ENCODE results near the gene TRIM34.
"Not testable (repeated sequence)": the region's sequence is repeated elsewhere in the genome, so short reads cannot be mapped to it uniquely, and the experiment has no call there.

Gene TRIM34

GRCh38 chr11:5658318-5658717, 33.5 kb downstream of the TRIM34 start:
- H3K4me1 ChIP-seq (ENCODE audit: control insufficient read depth, insufficient read depth, low read length, unreplicated experiment) = no peaks in the 10 kb centered on the region
- no peak overlapping the region for H3K27ac ChIP-seq (ENCODE audit: low read depth, low read length)
- no peak overlapping the region for H3K4me3 ChIP-seq (ENCODE audit: low read depth, low read length)
- H3K36me3 ChIP-seq (ENCODE audit: insufficient read depth, low read length) = 0 out of 2 replicates have a peak, but pooled peaks cover 3% of the 10 kb centered on the region
- no peak overlapping the region for H2AFZ ChIP-seq (ENCODE audit: low read length, unreplicated experiment)
- H3K79me2 ChIP-seq (ENCODE audit: control insufficient read depth, insufficient read depth, low read length, unreplicated experiment) = no peaks in the 10 kb centered on the region
- no peaks in the 10 kb centered on the region for H3K27me3 ChIP-seq (ENCODE audit: insufficient read depth, low read length)

DNA sequence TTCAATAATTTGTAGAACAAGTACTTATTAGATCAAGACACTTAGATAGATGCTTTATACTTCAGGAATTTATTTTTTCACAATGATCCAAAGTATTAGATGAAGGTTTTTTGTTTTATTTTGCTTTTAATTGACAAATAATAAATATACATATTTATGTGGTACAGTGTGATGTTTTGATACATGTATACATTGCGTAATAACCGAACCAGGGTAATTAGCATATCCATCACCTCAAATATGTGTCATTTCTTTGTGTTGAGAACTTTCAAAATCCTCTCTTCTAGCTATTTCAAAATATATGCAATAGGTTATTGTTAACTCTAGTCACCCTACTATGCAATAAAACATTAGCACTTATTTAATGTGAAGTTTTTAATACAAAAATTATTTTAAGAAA, 38.7 kb downstream of the TRIM34 start:
- Histone ChIP-seq H3K27me3 (ENCODE audit: insufficient read depth, low read length) (no peaks in the 10 kb centered on the region), H2AFZ (ENCODE audit: low read length, unreplicated experiment) (no peak overlapping the region), H3K4me3 (ENCODE audit: low read depth, low read length) (no peak overlapping the region), H3K27ac (ENCODE audit: low read depth, low read length) (no peak overlapping the region), H3K4me1 (ENCODE audit: control insufficient read depth, insufficient read depth, low read length, unreplicated experiment) (no peaks in the 10 kb centered on the region), H3K79me2 (ENCODE audit: control insufficient read depth, insufficient read depth, low read length, unreplicated experiment) (no peaks in the 10 kb centered on the region), H3K36me3 (ENCODE audit: insufficient read depth, low read length) (peaks cover 26% of the 10 kb centered on the region)

DNA sequence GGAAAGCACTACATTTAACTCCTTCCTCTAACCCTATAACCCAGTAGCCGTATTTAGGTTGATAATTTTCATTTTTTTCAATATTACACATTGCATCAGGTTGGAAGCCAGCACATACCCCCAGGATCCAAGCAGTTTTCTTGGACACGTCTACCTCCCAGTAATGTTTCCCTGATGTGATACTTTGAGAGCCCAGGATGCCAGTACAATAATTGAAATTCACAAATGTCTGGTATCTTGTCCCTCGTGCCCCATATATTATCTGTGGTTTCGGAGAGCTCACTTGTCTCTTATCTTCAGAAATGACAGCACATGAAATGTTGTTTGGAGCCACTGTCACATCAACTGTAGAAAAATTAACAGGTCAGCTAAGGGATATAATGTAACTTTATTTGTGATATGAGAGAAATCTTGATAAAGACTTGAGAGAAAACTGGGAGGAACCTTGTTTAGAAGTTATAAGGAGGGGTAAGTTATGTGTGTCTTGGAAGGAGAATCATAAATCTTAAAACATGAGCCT, 40.3 kb downstream of the TRIM34 start:
- no peak overlapping the region for H3K4me3 ChIP-seq (ENCODE audit: low read depth, low read length)
- peaks cover 26% of the 10 kb centered on the region for H3K36me3 ChIP-seq (ENCODE audit: insufficient read depth, low read length)
- H3K27me3 ChIP-seq (ENCODE audit: insufficient read depth, low read length) = no peaks in the 10 kb centered on the region
- H3K79me2 ChIP-seq (ENCODE audit: control insufficient read depth, insufficient read depth, low read length, unreplicated experiment) = no peaks in the 10 kb centered on the region
- no peak overlapping the region for H3K27ac ChIP-seq (ENCODE audit: low read depth, low read length)
- no peaks in the 10 kb centered on the region for H3K4me1 ChIP-seq (ENCODE audit: control insufficient read depth, insufficient read depth, low read length, unreplicated experiment)
- no peak overlapping the region for H2AFZ ChIP-seq (ENCODE audit: low read length, unreplicated experiment)

DNA sequence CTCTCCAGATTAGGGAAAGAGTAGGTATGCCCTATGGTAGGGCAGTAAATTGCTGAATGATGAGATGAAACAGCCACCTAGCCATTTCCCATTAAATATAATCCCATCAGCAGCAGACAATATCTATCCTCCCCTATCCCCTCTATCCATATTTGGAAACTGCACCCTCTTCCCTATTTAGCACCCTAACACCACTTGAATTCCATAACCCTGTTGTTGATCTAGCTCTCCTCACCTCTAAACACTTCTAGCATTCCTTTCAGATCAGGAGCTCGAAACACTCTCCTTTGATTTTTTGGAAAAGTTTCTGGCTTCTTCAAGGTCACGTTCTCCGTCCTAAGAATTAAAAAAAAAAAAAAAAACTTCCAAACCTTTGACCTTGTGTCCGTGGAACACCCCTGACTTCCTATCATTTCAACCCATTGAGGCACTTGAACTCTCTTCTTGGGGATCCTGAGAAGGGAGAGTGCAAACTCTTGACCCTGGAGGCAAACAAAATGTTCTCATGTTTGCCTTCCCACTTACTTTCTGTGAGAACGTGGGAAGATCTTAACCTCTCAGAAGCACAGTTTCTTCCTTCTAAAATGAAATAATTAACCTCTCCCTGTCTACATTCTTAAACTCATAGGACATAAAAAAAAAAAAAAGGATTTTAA, 41.1 kb downstream of the TRIM34 start:
- Histone ChIP-seq H3K4me3 (ENCODE audit: low read depth, low read length) (no peak overlapping the region), H3K27me3 (ENCODE audit: insufficient read depth, low read length) (no peaks in the 10 kb centered on the region), H2AFZ (ENCODE audit: low read length, unreplicated experiment) (no peak overlapping the region), H3K27ac (ENCODE audit: low read depth, low read length) (no peak overlapping the region), H3K36me3 (ENCODE audit: insufficient read depth, low read length) (peaks cover 26% of the 10 kb centered on the region), H3K79me2 (ENCODE audit: control insufficient read depth, insufficient read depth, low read length, unreplicated experiment) (peaks cover 5% of the 10 kb centered on the region), H3K4me1 (ENCODE audit: control insufficient read depth, insufficient read depth, low read length, unreplicated experiment) (no peaks in the 10 kb centered on the region)

GRCh38 chr11:5666402-5666793, 41.6 kb downstream of the TRIM34 start:
- Histone ChIP-seq H3K36me3 (ENCODE audit: insufficient read depth, low read length) (peaks cover 26% of the 10 kb centered on the region), H3K4me3 (ENCODE audit: low read depth, low read length) (no peak overlapping the region), H3K27ac (ENCODE audit: low read depth, low read length) (no peak overlapping the region), H3K27me3 (ENCODE audit: insufficient read depth, low read length) (no peaks in the 10 kb centered on the region), H3K4me1 (ENCODE audit: control insufficient read depth, insufficient read depth, low read length, unreplicated experiment) (no peaks in the 10 kb centered on the region), H2AFZ (ENCODE audit: low read length, unreplicated experiment) (no peak overlapping the region), H3K79me2 (ENCODE audit: control insufficient read depth, insufficient read depth, low read length, unreplicated experiment) (peaks cover 5% of the 10 kb centered on the region)

DNA sequence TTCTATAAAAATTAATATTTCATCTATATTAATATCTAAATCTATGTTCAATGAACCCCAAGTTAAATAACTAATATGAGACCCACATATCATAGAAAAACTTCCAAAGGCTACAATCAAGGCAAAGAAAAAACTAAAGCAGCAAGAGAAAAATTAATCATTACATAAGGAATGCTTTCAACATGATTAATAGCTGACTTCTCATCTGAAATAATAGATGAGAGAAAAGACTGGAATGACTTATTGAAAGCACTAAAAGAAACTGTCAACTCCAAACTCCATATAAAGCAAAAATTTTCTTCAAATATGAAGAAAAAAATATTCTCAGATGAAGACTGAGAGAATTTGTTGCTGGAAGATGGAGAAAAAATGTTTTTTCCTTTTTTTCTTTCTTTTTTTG, 47.0 kb downstream of the TRIM34 start:
- Histone ChIP-seq H3K4me3 (ENCODE audit: low read depth, low read length) (no peak overlapping the region), H3K79me2 (ENCODE audit: control insufficient read depth, insufficient read depth, low read length, unreplicated experiment) (peaks cover 15% of the 10 kb centered on the region), H2AFZ (ENCODE audit: low read length, unreplicated experiment) (no peak overlapping the region), H3K27ac (ENCODE audit: low read depth, low read length) (no peak overlapping the region), H3K36me3 (ENCODE audit: insufficient read depth, low read length) (peaks cover 6% of the 10 kb centered on the region), H3K27me3 (ENCODE audit: insufficient read depth, low read length) (no peaks in the 10 kb centered on the region), H3K4me1 (ENCODE audit: control insufficient read depth, insufficient read depth, low read length, unreplicated experiment) (peaks cover 6% of the 10 kb centered on the region)

DNA sequence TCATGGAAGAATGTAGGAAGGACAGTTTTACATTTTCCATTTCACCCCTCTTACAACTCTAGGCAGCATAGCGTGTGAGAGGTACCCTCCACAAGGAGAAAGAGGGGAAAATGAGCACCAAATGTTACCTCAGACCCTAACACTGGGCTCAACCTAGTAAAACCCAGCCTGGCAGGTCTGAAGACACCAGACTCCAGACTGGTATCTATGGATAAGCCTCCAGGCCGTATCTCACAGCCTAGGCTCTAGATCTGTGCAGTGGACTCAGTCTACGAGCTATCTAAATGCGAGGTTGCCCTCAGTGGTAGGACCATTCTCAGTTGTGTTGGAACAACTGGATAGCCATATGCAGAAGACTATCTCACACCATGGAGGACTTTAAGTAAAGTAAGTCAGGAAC, 49.6 kb downstream of the TRIM34 start:
- Histone ChIP-seq H3K27me3 (ENCODE audit: insufficient read depth, low read length) (no peaks in the 10 kb centered on the region), H3K4me3 (ENCODE audit: low read depth, low read length) (no peak overlapping the region), H2AFZ (ENCODE audit: low read length, unreplicated experiment) (no peak overlapping the region), H3K79me2 (ENCODE audit: control insufficient read depth, insufficient read depth, low read length, unreplicated experiment) (peaks cover 15% of the 10 kb centered on the region), H3K36me3 (ENCODE audit: insufficient read depth, low read length) (peaks cover 20% of the 10 kb centered on the region), H3K27ac (ENCODE audit: low read depth, low read length) (no peak overlapping the region), H3K4me1 (ENCODE audit: control insufficient read depth, insufficient read depth, low read length, unreplicated experiment) (peaks cover 6% of the 10 kb centered on the region)

DNA sequence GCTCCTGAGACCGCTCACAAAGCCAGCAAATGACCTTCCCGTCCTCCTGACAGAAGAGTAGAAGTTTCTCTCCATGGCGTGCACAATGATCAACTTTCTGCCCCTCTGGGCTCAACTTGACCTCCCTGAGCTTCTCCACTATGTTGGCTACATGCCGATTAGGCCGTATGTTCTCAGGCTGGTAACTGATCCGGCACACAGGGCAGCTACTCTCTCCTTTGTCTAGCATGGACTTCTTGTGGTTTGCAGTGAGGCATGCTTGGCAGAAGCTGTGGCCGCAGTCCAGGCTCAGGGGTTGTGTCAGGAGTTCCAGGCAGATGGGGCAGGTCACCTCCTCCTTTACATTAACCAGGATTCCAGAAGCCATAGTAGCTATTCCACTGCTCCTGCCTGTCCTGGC, 55.0 kb downstream of the TRIM34 start:
- Histone ChIP-seq H3K4me1 (ENCODE audit: control insufficient read depth, insufficient read depth, low read length, unreplicated experiment) (no peaks in the 10 kb centered on the region), H3K79me2 (ENCODE audit: control insufficient read depth, insufficient read depth, low read length, unreplicated experiment) (peaks cover 34% of the 10 kb centered on the region), H3K4me3 (ENCODE audit: low read depth, low read length) (no peak overlapping the region), H3K27ac (ENCODE audit: low read depth, low read length) (no peak overlapping the region), H2AFZ (ENCODE audit: low read length, unreplicated experiment) (no peak overlapping the region), H3K36me3 (ENCODE audit: insufficient read depth, low read length) (peaks cover 32% of the 10 kb centered on the region), H3K27me3 (ENCODE audit: insufficient read depth, low read length) (no peaks in the 10 kb centered on the region)

GRCh38 chr11:5682890-5683441, 58.2 kb downstream of the TRIM34 start:
- not testable (repeated sequence) for H3K4me3 ChIP-seq (ENCODE audit: low read depth, low read length); H3K4me1 ChIP-seq (ENCODE audit: control insufficient read depth, insufficient read depth, low read length, unreplicated experiment); H3K27me3 ChIP-seq (ENCODE audit: insufficient read depth, low read length); H2AFZ ChIP-seq (ENCODE audit: low read length, unreplicated experiment); H3K27ac ChIP-seq (ENCODE audit: low read depth, low read length)
- Histone ChIP-seq H3K36me3 (ENCODE audit: insufficient read depth, low read length) (peaks cover 26% of the 10 kb centered on the region), H3K79me2 (ENCODE audit: control insufficient read depth, insufficient read depth, low read length, unreplicated experiment) (peaks cover 34% of the 10 kb centered on the region)

- H3K4me3 ChIP-seq (ENCODE audit: low read depth, low read length) = peak overlapping the region; percentile 79
- not testable (repeated sequence) for H2AFZ ChIP-seq (ENCODE audit: low read length, unreplicated experiment); H3K27me3 ChIP-seq (ENCODE audit: insufficient read depth, low read length); H3K4me1 ChIP-seq (ENCODE audit: control insufficient read depth, insufficient read depth, low read length, unreplicated experiment)
- peak overlapping the region; percentile 95; the same call in 1 of the 2 replicates for H3K27ac ChIP-seq (ENCODE audit: low read depth, low read length)
- H3K36me3 ChIP-seq (ENCODE audit: insufficient read depth, low read length) = peaks cover 20% of the 10 kb centered on the region
- H3K79me2 ChIP-seq (ENCODE audit: control insufficient read depth, insufficient read depth, low read length, unreplicated experiment) = peaks cover 34% of the 10 kb centered on the region
These were observed 58.8 kb downstream of the TRIM34 start for GRCh38 chr11:5683620-5684019.

DNA sequence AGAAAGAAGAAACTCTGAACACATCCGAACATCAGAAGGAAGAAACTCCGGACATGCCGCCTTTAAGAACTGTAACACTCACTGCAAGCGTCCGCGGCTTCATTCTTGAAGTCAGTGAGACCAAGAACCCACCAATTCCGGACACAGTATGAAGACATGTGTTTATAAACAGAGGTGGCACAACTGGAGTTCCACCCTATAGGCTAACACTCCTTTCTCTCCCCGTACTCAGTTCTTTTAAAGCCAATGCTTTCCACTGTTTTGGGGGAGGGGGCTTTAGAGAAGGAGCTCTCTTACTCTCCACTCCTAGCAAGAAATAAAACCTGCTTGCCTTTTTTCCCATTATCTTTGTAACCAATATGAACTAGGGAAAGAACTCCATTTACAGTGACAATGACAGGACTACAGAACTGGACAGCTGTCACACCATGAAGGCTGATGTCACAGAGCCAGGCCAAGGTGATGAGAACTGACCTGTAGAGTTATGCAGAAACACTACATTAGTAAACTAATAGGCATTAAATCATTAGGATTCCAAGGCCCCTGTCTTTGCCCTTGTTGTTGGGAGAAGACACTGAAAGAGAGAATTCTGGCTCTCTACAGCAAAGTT, 59.3 kb downstream of the TRIM34 start:
- Histone ChIP-seq H3K27me3 (ENCODE audit: insufficient read depth, low read length) (no peaks in the 10 kb centered on the region), H2AFZ (ENCODE audit: low read length, unreplicated experiment) (no peak overlapping the region), H3K79me2 (ENCODE audit: control insufficient read depth, insufficient read depth, low read length, unreplicated experiment) (peaks cover 34% of the 10 kb centered on the region), H3K4me1 (ENCODE audit: control insufficient read depth, insufficient read depth, low read length, unreplicated experiment) (peaks cover 9% of the 10 kb centered on the region), H3K36me3 (ENCODE audit: insufficient read depth, low read length) (peaks cover 15% of the 10 kb centered on the region), H3K4me3 (ENCODE audit: low read depth, low read length) (peak overlapping the region; percentile 79), H3K27ac (ENCODE audit: low read depth, low read length) (peak overlapping the region; percentile 95)

Measured in ACC112 (cell line).